Calu3 (cell line): Measurements from ENCODE around the gene PNMA1. TPM values are rescaled to one million over a fixed set of nuclear protein-coding genes. Genes with fewer than 3 reads are reported as not detected.

Source experiments
- BruUV-seq: library from RNA; stranded (reverse); fragments of 400-500 nt; replicated peaks from 2 replicates; lab custom pipeline; 2021; lab: Mats Ljungman, UMichigan
- CTCF ChIA-PET: fragments of 300-600 bp; sonication (Branson Sonifier 250); formaldehyde crosslinking; loops from one replicate; lab custom pipeline; 2022; ENCODE audit warnings: antibody characterized with exemption; lab: Charles Lee
- DNase-seq: peaks from one replicate; pipeline ENCODE4 v3.0.0; 2022
- H3K27ac Mint-ChIP-seq: one replicate; pipeline ENCODE4 v1.8.0; 2022; ENCODE audit warnings: mixed read lengths; ENCODE audit not compliant: unreplicated experiment
- H3K27me3 Mint-ChIP-seq: one replicate; pipeline ENCODE4 v1.8.0; 2022; ENCODE audit warnings: mixed read lengths; ENCODE audit not compliant: unreplicated experiment
- H3K36me3 Mint-ChIP-seq: one replicate; pipeline ENCODE4 v1.8.0; 2022; ENCODE audit warnings: mild to moderate bottlenecking, moderate library complexity, mixed read lengths; ENCODE audit not compliant: insufficient read depth, unreplicated experiment
- H3K4me1 Mint-ChIP-seq: one replicate; pipeline ENCODE4 v1.8.0; 2022; ENCODE audit warnings: mild to moderate bottlenecking, low read depth, mixed read lengths; ENCODE audit not compliant: unreplicated experiment
- H3K4me3 Mint-ChIP-seq: one replicate; pipeline ENCODE4 v1.8.0; 2022; ENCODE audit warnings: mild to moderate bottlenecking, low read depth, moderate library complexity, mixed read lengths; ENCODE audit not compliant: unreplicated experiment
- H3K9me3 Mint-ChIP-seq: one replicate; pipeline ENCODE4 v1.8.0; 2022; ENCODE audit warnings: low read depth, mixed read lengths; ENCODE audit not compliant: unreplicated experiment
- CTCF ChIP-seq: fragments of 200-600 bp; IDR thresholded peaks from one replicate; pipeline ENCODE4 v1.8.0; 2022; ENCODE audit warnings: antibody characterized with exemption; ENCODE audit not compliant: unreplicated experiment
- intact Hi-C: fragments of 100-400 bp; cut with micrococcal nuclease; formaldehyde crosslinking; loops from one replicate; pipeline ENCODE4 v1.10.0; 2022; ENCODE audit not compliant: unreplicated experiment
- total RNA-seq: library from RNA; stranded (reverse); gene quantifications from 2 replicates; pipeline ENCODE4 v1.2.3, GENCODE V29; 2022

Gene PNMA1
- total RNA-seq, 1 experiment from 2014 or later, result 37.2 TPM

GRCh38 chr14:73758392-73759182 is 44.4 kb upstream of the PNMA1 start:
- BruUV-seq, result no TSS peak
- Mint-ChIP-seq H3K4me3 (peak overlapping the region; percentile 73), H3K36me3 (peaks cover 47% of the 10 kb centered on the region), H3K9me3 (no peaks in the 10 kb centered on the region), H3K4me1 (peaks cover 78% of the 10 kb centered on the region), H3K27me3 (no peaks in the 10 kb centered on the region), H3K27ac (peak overlapping the region; percentile 87)
- intact Hi-C loops, result loop anchor here (1.0 kb wide), 1 partner anchor 30 kb away; no protein-coding TSS in a partner anchor
- peak; percentile 81 for TF ChIP-seq CTCF
- DNase-seq, result peak; percentile 90
- CTCF ChIA-PET, result interaction anchor here (0.7 to 3.2 kb wide), 14 partner anchors 9 to 71 kb away, joined by 3 to 26 read pairs (median 6); no protein-coding TSS in a partner anchor

- no peak for TF ChIP-seq CTCF
- peaks cover 51% of the 10 kb centered on the region for H3K36me3 Mint-ChIP-seq
- H3K27me3 Mint-ChIP-seq, result no peaks in the 10 kb centered on the region
- peak overlapping the region; percentile 87 for H3K27ac Mint-ChIP-seq
- peak overlapping the region; percentile 73 for H3K4me3 Mint-ChIP-seq
- H3K4me1 Mint-ChIP-seq, result peaks cover 78% of the 10 kb centered on the region
- H3K9me3 Mint-ChIP-seq, result no peaks in the 10 kb centered on the region
- intact Hi-C loops, result loop anchor here (1.0 kb wide), 1 partner anchor 30 kb away; no protein-coding TSS in a partner anchor
- no peak for DNase-seq
- BruUV-seq, result no TSS peak
- CTCF ChIA-PET, result interaction anchor here (0.5 to 3.2 kb wide), 15 partner anchors 8 to 74 kb away, joined by 3 to 26 read pairs (median 6); no protein-coding TSS in a partner anchor
These were observed 43.8 kb upstream of the PNMA1 start for GRCh38 chr14:73757876-73758391.

GRCh38 chr14:73757381-73757780 is 43.2 kb upstream of the PNMA1 start:
- Mint-ChIP-seq H3K36me3 (peaks cover 55% of the 10 kb centered on the region), H3K4me1 (peaks cover 77% of the 10 kb centered on the region), H3K27ac (peak overlapping the region; percentile 87), H3K27me3 (no peaks in the 10 kb centered on the region), H3K4me3 (peak overlapping the region; percentile 73), H3K9me3 (no peaks in the 10 kb centered on the region)
- CTCF ChIA-PET, result interaction anchor here (0.5 to 3.2 kb wide), 9 partner anchors 13 to 74 kb away, joined by 3 to 26 read pairs (median 7); no protein-coding TSS in a partner anchor
- no peak for TF ChIP-seq CTCF
- DNase-seq, result no peak
- intact Hi-C loops, result no loop called here
- BruUV-seq, result no TSS peak

GRCh38 chr14:73755434-73756014 is 41.3 kb upstream of the PNMA1 start:
- H3K4me1 Mint-ChIP-seq, result peaks cover 68% of the 10 kb centered on the region
- CTCF ChIA-PET, result interaction anchor here (0.7 to 3.8 kb wide), 4 partner anchors 11 to 27 kb away, joined by 4 to 23 read pairs (median 9); no protein-coding TSS in a partner anchor
- H3K9me3 Mint-ChIP-seq, result no peaks in the 10 kb centered on the region
- TF ChIP-seq CTCF, result no peak
- DNase-seq, result peak; percentile 37
- no peaks in the 10 kb centered on the region for H3K27me3 Mint-ChIP-seq
- peak overlapping the region; percentile 91 for H3K27ac Mint-ChIP-seq
- peak overlapping the region; percentile 73 for H3K4me3 Mint-ChIP-seq
- intact Hi-C loops, result loop anchor here (2.0 kb wide), 2 partner anchors 15 to 31 kb away; no protein-coding TSS in a partner anchor
- BruUV-seq, result no TSS peak
- peaks cover 52% of the 10 kb centered on the region for H3K36me3 Mint-ChIP-seq
